Activated CD4-positive, alpha-beta T cell treated with anti-CD3 and anti-CD28 coated beads, Interleukin-2, amount 10 ng/mL, durations not matched to agents 7 days and 5 days (primary cell): ENCODE data around the gene LRSAM1. TPM values are rescaled to one million over a fixed set of nuclear protein-coding genes. Genes with fewer than 3 reads are reported as not detected.

Experiments
- CTCF ChIA-PET: fragments of 350-600 bp; sonication (Branson Sonifier 250); formaldehyde crosslinking; loops from one replicate; lab custom pipeline; 2021; ENCODE audit warnings: antibody characterized with exemption; lab: Charles Lee
- POLR2A ChIA-PET: fragments of 350-600 bp; sonication (Branson Sonifier 250); formaldehyde crosslinking; loops from one replicate; lab custom pipeline; 2021; ENCODE audit warnings: antibody characterized with exemption; lab: Charles Lee
- DNase-seq: peaks from one replicate; pipeline ENCODE4 v3.0.0-alpha.2; 2020
- H3K27ac Mint-ChIP-seq: one replicate; pipeline ENCODE4 v1.8.0; 2021; ENCODE audit warnings: mild to moderate bottlenecking, moderate library complexity, mixed read lengths
- H3K27me3 Mint-ChIP-seq: one replicate; pipeline ENCODE4 v1.8.0; 2021; ENCODE audit warnings: mixed read lengths
- H3K36me3 Mint-ChIP-seq: one replicate; pipeline ENCODE4 v1.8.0; 2021; ENCODE audit warnings: low read depth, mixed read lengths
- H3K4me1 Mint-ChIP-seq: one replicate; pipeline ENCODE4 v1.8.0; 2021; ENCODE audit warnings: mixed read lengths
- H3K4me3 Mint-ChIP-seq: one replicate; pipeline ENCODE4 v1.8.0; 2021; ENCODE audit warnings: mild to moderate bottlenecking, moderate library complexity, mixed read lengths
- H3K9me3 Mint-ChIP-seq: one replicate; pipeline ENCODE4 v1.8.0; 2021; ENCODE audit warnings: mixed read lengths
- total RNA-seq, 2 experiments: library from RNA; stranded (reverse); gene quantifications; one replicate each; pipeline ENCODE4 v1.2.3, GENCODE V29; 2021

The LRSAM1 gene
- total RNA-seq, 2 experiments from 2014 or later, result 13.3 to 13.6 TPM

DNA sequence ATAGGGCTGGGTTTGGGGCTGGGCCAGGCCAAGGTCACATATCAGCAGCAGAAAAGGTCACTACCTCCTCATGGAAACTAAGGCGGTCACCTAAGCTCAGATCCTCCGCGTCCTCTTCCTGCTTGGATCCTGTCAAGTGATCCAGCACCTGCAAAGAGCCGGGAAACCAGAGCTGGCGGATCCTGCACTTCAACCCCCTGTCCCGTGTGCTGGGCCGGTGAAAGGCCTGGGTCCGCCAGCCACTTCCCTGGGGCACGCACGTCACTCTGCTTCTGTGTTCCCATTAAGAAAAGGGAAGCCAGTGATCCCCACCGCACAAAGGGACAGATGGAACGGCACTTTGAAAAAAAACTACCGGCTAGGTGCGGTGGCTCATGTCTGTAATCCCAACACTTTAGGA is 99.4 kb downstream of the LRSAM1 start:
- peaks cover 12% of the 10 kb centered on the region for H3K36me3 Mint-ChIP-seq
- CTCF ChIA-PET, result no interaction called here
- no peak for DNase-seq
- POLR2A ChIA-PET, result no interaction called here
- H3K27me3 Mint-ChIP-seq, result peaks cover 2% of the 10 kb centered on the region
- no peaks in the 10 kb centered on the region for H3K9me3 Mint-ChIP-seq
- no peak overlapping the region for H3K27ac Mint-ChIP-seq
- H3K4me1 Mint-ChIP-seq, result peaks cover 41% of the 10 kb centered on the region
- no peak overlapping the region for H3K4me3 Mint-ChIP-seq

Other genes with a start within 250 kb of the LRSAM1 start
- 1 to 10 TPM; 1.6 to 2.0 TPM for gene GARNL3, start 186.7 kb upstream of the LRSAM1 start, total RNA-seq
- gene SLC2A8, start 54.3 kb upstream of the LRSAM1 start, total RNA-seq, result 1 to 10 TPM; 4.3 to 4.6 TPM
- gene ZNF79, start 27.1 kb upstream of the LRSAM1 start, total RNA-seq, result 10 to 100 TPM; 13.1 to 13.2 TPM
- gene RPL12, start 104 bp upstream of the LRSAM1 start, total RNA-seq, result 1,000 to 10,000 TPM; 1,186 to 1,386 TPM
- 10 to 100 TPM; 12.1 to 17.7 TPM for gene STXBP1, start 160.8 kb downstream of the LRSAM1 start, total RNA-seq